Activated CD8-positive, alpha-beta memory T cell treated with anti-CD3 and anti-CD28 coated beads for 48 hours (primary cell): ENCODE data around the gene P4HB.

Source experiments
- DNase-seq, 3 experiments: peaks; one replicate each; pipeline ENCODE4 v3.0.0-alpha.2; 2020; ENCODE audit warnings: low read depth in 2 of 3, low spot score in 2 of 3

Gene P4HB

DNA sequence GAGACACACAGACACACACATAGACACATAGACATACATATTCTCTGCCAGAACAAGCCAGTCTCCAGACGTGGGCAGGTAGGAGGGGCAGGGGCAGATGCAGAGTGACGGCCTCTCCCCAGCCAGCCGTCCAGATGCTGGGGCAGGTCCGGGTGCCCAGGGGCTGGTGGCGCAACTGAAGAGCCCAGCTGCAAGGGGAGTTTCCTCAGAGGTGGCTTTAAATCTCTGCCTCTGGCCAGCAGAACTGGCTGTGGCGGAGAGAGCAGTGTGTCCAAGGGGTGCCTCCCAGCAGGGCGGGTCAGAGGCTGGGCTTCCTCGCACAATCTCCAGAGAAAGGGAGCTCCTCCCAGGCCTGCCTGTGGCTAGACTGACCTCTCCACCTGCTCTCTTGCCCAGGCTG, 65.8 kb downstream of the P4HB start:
- DNase-seq, result no peak

DNA sequence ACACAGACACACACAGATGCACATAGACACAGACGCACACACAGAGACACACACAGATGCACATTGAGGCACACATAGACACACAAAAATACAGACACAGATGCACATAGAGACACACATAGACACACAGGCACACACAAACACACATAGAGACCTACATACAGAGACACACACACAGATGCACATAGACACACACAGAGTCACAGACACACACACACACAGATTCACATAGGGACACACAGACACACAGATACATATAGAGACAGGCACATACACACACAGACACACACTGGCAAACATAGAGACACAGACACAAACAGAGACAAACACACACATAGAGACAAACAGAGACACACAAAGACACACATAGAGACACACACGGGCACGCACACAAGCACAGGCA, 66.3 kb downstream of the P4HB start:
- DNase-seq, result no peak
